OCI-LY1 (cell line): ENCODE data around the gene LIN28A.

Experiments
- EZH2 ChIP-seq: fragments of 200-600 bp; sonication (generic), shearing (Covaris generic); IDR thresholded peaks from 2 replicates; pipeline ENCODE4 v1.8.0; 2017; ENCODE audit warnings: borderline replicate concordance, mixed run types, mild to moderate bottlenecking, antibody characterized with exemption, low read length, moderate library complexity, mixed read lengths
- TF ChIP-seq, protein P1 (sequence below): fragments of 200-600 bp; sonication (generic), shearing (Covaris generic); IDR thresholded peaks from 2 replicates; pipeline ENCODE4 v1.5.1; 2017; ENCODE audit warnings: mild to moderate bottlenecking, antibody characterized with exemption, low read length, moderate library complexity, mixed read lengths

DNA sequence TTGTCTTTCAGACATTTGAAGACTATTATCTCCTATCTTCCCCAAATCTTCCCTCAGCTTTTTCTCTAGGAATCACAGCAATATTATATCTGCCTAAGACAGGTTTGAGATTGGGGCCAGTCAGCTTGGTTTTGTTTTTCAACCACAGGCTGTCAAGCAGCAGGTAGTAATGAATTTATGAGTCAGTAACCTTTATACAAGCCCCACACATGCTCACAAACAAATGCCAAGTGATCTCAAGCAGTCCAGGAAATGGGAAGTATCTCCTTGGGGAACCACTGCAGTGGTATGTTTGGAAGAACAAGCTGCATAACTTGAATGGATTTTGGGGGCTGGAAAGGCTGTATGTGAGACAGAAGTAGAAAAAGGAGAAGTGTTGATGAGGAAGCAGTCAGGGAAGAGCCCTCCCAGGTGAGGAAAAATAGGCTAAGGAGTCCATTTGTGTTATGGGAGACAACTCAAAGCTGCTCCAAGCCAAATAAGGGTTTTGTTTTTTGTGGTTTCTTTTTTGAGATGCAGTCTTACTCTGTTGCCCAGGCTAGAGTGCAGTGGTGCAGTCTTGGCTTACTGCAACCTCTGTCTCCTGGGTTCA lies 23.6 kb downstream of the LIN28A start:
- TF ChIP-seq, protein P1, sequence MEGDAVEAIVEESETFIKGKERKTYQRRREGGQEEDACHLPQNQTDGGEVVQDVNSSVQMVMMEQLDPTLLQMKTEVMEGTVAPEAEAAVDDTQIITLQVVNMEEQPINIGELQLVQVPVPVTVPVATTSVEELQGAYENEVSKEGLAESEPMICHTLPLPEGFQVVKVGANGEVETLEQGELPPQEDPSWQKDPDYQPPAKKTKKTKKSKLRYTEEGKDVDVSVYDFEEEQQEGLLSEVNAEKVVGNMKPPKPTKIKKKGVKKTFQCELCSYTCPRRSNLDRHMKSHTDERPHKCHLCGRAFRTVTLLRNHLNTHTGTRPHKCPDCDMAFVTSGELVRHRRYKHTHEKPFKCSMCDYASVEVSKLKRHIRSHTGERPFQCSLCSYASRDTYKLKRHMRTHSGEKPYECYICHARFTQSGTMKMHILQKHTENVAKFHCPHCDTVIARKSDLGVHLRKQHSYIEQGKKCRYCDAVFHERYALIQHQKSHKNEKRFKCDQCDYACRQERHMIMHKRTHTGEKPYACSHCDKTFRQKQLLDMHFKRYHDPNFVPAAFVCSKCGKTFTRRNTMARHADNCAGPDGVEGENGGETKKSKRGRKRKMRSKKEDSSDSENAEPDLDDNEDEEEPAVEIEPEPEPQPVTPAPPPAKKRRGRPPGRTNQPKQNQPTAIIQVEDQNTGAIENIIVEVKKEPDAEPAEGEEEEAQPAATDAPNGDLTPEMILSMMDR, result no peak
- no peak for TF ChIP-seq EZH2
